ENCODE data around the gene CPXM2. TPM values are rescaled to one million over a fixed set of nuclear protein-coding genes. Genes with fewer than 3 reads are reported as not detected.

CPXM2 gene
- total and polyA plus RNA-seq, 10 of the 15 experiments (the other 5 are each of a cell fraction or from before 2014, with no cell fraction given), result 0.08 to 1.1 (median 0.58) TPM

GRCh38 chr10:123916775-123917174, 25.2 kb upstream of the CPXM2 start:
- CTCF ChIA-PET, result interaction anchor here (0.6 to 1.5 kb wide), 2 partner anchors 50 to 618 kb away, joined by 3 to 4 read pairs; no protein-coding TSS in a partner anchor
- WGBS (ENCODE audit: insufficient coverage, insufficient replicate concordance, low lambda C conversion rate, missing lambda C conversion rate), result 18% methylated on average over 3 of the region's 3 CpGs

More at GRCh38 chr10:123916775-123917174, 25.2 kb upstream of the CPXM2 start:
- ChIA-PET RAD21 (ENCODE audit: unreplicated experiment) (no interaction called here), POLR2A (no interaction called here), SMC1A (ENCODE audit: uncharacterized antibody, unreplicated experiment) (no interaction called here)
- DNase-seq (ENCODE audit: low read depth, low spot score), result no peak
- Histone ChIP-seq H3K9ac (ENCODE audit: control insufficient read depth, insufficient read depth, low read length) (no peak overlapping the region), H4K20me1 (ENCODE audit: control insufficient read depth, insufficient read depth) (no peaks in the 10 kb centered on the region), H3K27ac (ENCODE audit: control insufficient read depth, insufficient read depth) (no peak overlapping the region), H3K4me1 (ENCODE audit: control insufficient read depth, insufficient read depth, low read length) (no peaks in the 10 kb centered on the region), H2AFZ (ENCODE audit: control insufficient read depth, low read depth, low read length) (no peak overlapping the region), H3K4me3 (no peak overlapping the region), H3K4me2 (ENCODE audit: control insufficient read depth, insufficient read depth) (no peak overlapping the region), H3K79me2 (ENCODE audit: control insufficient read depth, insufficient read depth, low read length) (no peaks in the 10 kb centered on the region), H3K36me3 (ENCODE audit: control insufficient read depth in 2 of 2, insufficient read depth in 2 of 2, low read length in 1 of 2) (no peaks in the 10 kb centered on the region), H3K27me3 (replicated peaks in 1 of 2; ENCODE audit: control insufficient read depth in 2 of 2, insufficient read depth in 2 of 2, low read length in 1 of 2) (no peaks in the 10 kb centered on the region; a peak in 1 of 4 replicates), H3K9me3 (replicated peaks; ENCODE audit: control insufficient read depth, insufficient read depth, low read length) (no peaks in the 10 kb centered on the region; the same call in 2 of the 3 replicates)
- intact Hi-C loops (cut with micrococcal nuclease; ENCODE audit: unreplicated experiment) (no loop called here), in situ Hi-C loops (cut with MboI) (no loop called here)
- FAIRE-seq, result no peak
- no TSS peak for BruUV-seq (replicated peaks)
- no peak for ATAC-seq
- TF ChIP-seq FOXK2 (IDR thresholded peaks at IDR 0.05) (no peak), MTA3 (IDR thresholded peaks at IDR 0.05; ENCODE audit: borderline replicate concordance, low read length) (no peak), ZNF207 (IDR thresholded peaks at IDR 0.05; ENCODE audit: borderline replicate concordance) (no peak), POLR2AphosphoS2 (IDR thresholded peaks at IDR 0.05; ENCODE audit: low read depth, low read length) (no peak), SP1 (IDR thresholded peaks at IDR 0.05; ENCODE audit: low read depth, low read length) (no peak), ETV6 (conservative IDR thresholded peaks at IDR 0.05 in 1 of 2, IDR thresholded peaks at IDR 0.05 in 1 of 2; ENCODE audit: borderline replicate concordance in 1 of 2, low read depth in 1 of 2) (no peak), NFXL1 (IDR thresholded peaks at IDR 0.05; ENCODE audit: borderline replicate concordance) (no peak), NKRF (conservative IDR thresholded peaks at IDR 0.05) (no peak), PBX3 (IDR thresholded peaks at IDR 0.05; ENCODE audit: insufficient replicate concordance, low read depth, low read length) (no peak), RCOR1 (conservative IDR thresholded peaks at IDR 0.05; ENCODE audit: low read depth, low read length) (no peak), HDAC6 (IDR thresholded peaks at IDR 0.05; ENCODE audit: unreplicated experiment) (no peak), BCL11A (IDR thresholded peaks at IDR 0.05; ENCODE audit: low read depth, low read length) (no peak), TBL1XR1 (IDR thresholded peaks at IDR 0.05; ENCODE audit: low read depth, low read length) (no peak), ZZZ3 (IDR thresholded peaks at IDR 0.05; ENCODE audit: control insufficient read depth, insufficient read length, low read depth) (no peak), ZNF24 (IDR thresholded peaks at IDR 0.05) (no peak)
- TF ChIP-seq, protein P1, sequence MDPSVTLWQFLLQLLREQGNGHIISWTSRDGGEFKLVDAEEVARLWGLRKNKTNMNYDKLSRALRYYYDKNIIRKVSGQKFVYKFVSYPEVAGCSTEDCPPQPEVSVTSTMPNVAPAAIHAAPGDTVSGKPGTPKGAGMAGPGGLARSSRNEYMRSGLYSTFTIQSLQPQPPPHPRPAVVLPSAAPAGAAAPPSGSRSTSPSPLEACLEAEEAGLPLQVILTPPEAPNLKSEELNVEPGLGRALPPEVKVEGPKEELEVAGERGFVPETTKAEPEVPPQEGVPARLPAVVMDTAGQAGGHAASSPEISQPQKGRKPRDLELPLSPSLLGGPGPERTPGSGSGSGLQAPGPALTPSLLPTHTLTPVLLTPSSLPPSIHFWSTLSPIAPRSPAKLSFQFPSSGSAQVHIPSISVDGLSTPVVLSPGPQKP (IDR thresholded peaks at IDR 0.05; ENCODE audit: low read depth, low read length), result no peak
- TF ChIP-seq, protein P2, sequence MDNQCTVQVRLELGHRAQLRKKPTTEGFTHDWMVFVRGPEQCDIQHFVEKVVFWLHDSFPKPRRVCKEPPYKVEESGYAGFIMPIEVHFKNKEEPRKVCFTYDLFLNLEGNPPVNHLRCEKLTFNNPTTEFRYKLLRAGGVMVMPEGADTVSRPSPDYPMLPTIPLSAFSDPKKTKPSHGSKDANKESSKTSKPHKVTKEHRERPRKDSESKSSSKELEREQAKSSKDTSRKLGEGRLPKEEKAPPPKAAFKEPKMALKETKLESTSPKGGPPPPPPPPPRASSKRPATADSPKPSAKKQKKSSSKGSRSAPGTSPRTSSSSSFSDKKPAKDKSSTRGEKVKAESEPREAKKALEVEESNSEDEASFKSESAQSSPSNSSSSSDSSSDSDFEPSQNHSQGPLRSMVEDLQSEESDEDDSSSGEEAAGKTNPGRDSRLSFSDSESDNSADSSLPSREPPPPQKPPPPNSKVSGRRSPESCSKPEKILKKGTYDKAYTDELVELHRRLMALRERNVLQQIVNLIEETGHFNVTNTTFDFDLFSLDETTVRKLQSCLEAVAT (IDR thresholded peaks at IDR 0.05), result no peak
